LoVo (cell line): ENCODE data around the gene ALPK3.

ENCODE experiments used
- DNase-seq: peaks from one replicate; pipeline ENCODE4 v3.0.0-alpha.2; 2016; ENCODE audit warnings: low spot score

The ALPK3 gene

GRCh38 chr15:84797801-84798200, 19.4 kb upstream of the ALPK3 start:
- no peak for DNase-seq

- DNase-seq: no peak
Measured at GRCh38 chr15:84798436-84798946, 18.7 kb upstream of the ALPK3 start.

- DNase-seq: no peak
Measured at GRCh38 chr15:84799511-84800187, 17.5 kb upstream of the ALPK3 start.

- DNase-seq: no peak
Measured at GRCh38 chr15:84800365-84800806, 16.8 kb upstream of the ALPK3 start.

- no peak for DNase-seq
Measured at GRCh38 chr15:84804005-84804900, 12.9 kb upstream of the ALPK3 start.

GRCh38 chr15:84805221-84805620, 11.9 kb upstream of the ALPK3 start:
- DNase-seq: no peak

- no peak for DNase-seq
Measured at GRCh38 chr15:84807228-84807627, 9.9 kb upstream of the ALPK3 start.

- no peak for DNase-seq
Measured at GRCh38 chr15:84810073-84810840, 6.9 kb upstream of the ALPK3 start.

- DNase-seq: no peak
Measured at GRCh38 chr15:84811151-84811550, 6.0 kb upstream of the ALPK3 start.

GRCh38 chr15:84811828-84812227, 5.3 kb upstream of the ALPK3 start:
- DNase-seq: no peak

- DNase-seq: no peak
Measured at GRCh38 chr15:84812842-84813241, 4.3 kb upstream of the ALPK3 start.

- no peak for DNase-seq
Measured at GRCh38 chr15:84813435-84813834, 3.7 kb upstream of the ALPK3 start.

GRCh38 chr15:84813931-84814330, 3.2 kb upstream of the ALPK3 start:
- no peak for DNase-seq

- no peak for DNase-seq
Measured at GRCh38 chr15:84814916-84815315, 2.2 kb upstream of the ALPK3 start.

- DNase-seq: no peak
Measured at GRCh38 chr15:84817466-84818081, 418 bp downstream of the ALPK3 start.

- DNase-seq: no peak
Measured at GRCh38 chr15:84818261-84819131, 1.3 kb downstream of the ALPK3 start.

- DNase-seq: no peak
Measured at GRCh38 chr15:84819291-84819768, 2.2 kb downstream of the ALPK3 start.

GRCh38 chr15:84819791-84820190, 2.6 kb downstream of the ALPK3 start:
- DNase-seq: no peak

GRCh38 chr15:84821501-84822021, 4.4 kb downstream of the ALPK3 start:
- no peak for DNase-seq

GRCh38 chr15:84822653-84823281, 5.6 kb downstream of the ALPK3 start:
- DNase-seq: no peak
